GM21528 (cell line): ENCODE measurements around the gene SLITRK6.
"Not testable (repeated sequence)": the region's sequence is repeated elsewhere in the genome, so short reads cannot be mapped to it uniquely, and the experiment has no call there.

Experiments
- ATAC-seq: cut with Tn5 transposase; IDR thresholded peaks from one replicate; pipeline ENCODE4 v1.9.1; 2021; ENCODE audit warnings: mild to moderate bottlenecking, moderate library complexity; ENCODE audit not compliant: unreplicated experiment, low FRiP score

SLITRK6 gene, protein sequence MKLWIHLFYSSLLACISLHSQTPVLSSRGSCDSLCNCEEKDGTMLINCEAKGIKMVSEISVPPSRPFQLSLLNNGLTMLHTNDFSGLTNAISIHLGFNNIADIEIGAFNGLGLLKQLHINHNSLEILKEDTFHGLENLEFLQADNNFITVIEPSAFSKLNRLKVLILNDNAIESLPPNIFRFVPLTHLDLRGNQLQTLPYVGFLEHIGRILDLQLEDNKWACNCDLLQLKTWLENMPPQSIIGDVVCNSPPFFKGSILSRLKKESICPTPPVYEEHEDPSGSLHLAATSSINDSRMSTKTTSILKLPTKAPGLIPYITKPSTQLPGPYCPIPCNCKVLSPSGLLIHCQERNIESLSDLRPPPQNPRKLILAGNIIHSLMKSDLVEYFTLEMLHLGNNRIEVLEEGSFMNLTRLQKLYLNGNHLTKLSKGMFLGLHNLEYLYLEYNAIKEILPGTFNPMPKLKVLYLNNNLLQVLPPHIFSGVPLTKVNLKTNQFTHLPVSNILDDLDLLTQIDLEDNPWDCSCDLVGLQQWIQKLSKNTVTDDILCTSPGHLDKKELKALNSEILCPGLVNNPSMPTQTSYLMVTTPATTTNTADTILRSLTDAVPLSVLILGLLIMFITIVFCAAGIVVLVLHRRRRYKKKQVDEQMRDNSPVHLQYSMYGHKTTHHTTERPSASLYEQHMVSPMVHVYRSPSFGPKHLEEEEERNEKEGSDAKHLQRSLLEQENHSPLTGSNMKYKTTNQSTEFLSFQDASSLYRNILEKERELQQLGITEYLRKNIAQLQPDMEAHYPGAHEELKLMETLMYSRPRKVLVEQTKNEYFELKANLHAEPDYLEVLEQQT

DNA sequence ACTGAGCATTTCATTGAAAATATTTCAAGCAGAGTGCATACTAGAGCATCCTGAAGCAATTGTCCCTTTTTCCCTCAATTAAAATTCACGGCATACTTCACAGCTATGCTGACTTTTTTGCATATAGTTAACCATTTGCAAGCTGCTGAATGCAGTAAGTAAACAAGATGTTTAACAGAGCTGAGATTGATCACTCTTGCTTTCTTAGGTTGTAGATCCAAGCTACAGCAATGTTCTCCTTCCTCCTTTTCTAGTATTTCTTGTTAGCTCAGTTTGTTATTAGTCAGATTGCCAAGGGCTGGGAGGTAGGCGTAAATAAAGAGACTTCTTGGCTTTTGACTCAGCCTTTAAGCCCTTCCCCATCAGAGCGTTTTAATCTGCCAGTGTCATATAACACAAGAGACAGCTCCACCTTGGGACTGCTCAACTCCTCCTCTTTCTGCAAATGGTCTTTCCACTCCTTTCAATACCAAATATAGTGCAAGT lies at the start of gene SLITRK6:
TSS of gene SLITRK6 (minus strand) at position 323 of the 486 bp plus-strand sequence. CDS start 2,911 bp downstream, outside the sequence.
- no peak for ATAC-seq

DNA sequence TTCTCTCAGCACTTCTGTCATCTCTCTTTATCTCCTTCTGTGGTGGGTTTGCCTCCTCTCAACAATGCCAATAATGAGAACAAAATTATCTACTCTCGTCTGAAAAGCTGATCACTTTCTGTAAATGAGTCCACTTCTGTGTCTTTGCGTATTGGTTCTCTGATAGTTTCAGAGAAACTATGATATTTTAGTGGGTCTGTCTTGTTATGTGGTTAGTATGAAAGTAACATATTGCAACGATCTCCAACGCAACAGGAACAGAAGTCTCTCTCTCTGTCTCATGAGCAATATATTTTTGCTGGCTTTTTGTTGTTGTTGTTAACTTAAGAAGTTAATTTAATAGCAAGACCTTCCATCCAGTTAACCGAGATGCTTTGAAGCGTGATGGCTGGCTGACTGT lies 47.8 kb upstream of the SLITRK6 start:
- no peak for ATAC-seq

- no peak for ATAC-seq
These were observed 42.2 kb upstream of the SLITRK6 start for GRCh38 chr13:85841427-85841826.

DNA sequence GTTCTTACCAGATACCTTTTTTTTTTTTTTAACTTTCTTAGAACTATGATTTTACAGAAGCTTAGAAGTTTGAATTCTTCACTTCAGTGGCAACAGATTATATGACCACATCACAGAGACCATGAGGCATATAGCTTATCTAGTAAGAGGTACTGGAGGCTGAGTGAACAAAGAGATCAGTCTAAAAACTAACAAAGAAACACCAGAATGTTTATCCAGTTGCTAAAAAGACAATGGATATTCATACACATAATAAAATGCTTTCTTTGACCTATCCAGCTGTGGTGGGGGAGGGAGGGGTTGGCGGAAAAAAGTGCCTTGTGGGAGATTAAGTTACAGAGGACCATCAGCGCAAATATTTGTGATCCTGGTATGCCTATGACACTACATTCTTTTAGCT lies 34.7 kb upstream of the SLITRK6 start:
- ATAC-seq = no peak

DNA sequence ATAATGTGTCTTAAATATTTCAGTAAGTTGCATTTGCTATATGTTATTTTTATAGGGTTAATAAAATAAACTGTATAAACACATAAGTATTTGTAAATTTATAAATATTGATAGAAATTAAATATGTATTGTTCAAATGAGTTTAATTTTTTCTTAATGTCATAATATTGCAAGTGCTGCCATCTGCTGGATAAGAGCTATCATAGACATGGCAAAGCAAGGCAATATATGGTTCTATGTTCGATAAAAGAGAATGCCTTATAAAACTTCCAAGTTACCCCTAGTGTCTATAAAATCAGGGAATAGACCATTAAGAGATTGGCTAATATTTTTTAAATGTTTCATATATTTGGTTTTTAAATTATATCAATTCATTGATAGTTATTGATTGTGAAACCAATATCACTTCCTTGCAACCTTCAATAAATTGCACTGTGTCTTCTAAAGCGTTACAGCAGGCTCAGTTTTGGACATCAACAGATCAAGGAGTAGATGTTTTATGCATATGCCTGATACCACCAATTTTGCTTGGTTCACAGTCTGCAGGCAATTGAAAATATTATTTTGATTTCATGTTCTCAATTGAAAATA lies 29.0 kb upstream of the SLITRK6 start:
- no peak for ATAC-seq

GRCh38 chr13:85825454-85825853 lies 26.2 kb upstream of the SLITRK6 start:
- no peak for ATAC-seq

GRCh38 chr13:85823832-85824231 lies 24.6 kb upstream of the SLITRK6 start:
- ATAC-seq = no peak

DNA sequence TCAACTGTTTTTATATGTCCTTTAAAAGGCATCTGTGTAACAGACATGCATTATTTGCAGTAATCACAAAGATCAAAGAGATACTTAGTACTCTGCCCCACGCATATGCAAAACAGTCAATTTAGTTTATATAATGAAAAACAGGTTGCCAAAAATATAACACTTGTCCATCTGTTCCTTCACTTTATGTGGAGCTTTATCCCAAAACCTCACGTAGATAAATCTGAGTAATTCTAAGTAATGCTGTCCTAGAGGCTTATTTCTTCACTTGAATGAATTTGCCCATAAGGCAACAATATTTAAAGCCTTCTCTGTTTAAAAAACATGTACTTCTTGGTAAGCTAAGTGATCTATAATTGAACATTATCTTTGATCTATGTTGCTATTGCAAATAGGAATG lies 20.3 kb upstream of the SLITRK6 start:
- ATAC-seq = no peak

DNA sequence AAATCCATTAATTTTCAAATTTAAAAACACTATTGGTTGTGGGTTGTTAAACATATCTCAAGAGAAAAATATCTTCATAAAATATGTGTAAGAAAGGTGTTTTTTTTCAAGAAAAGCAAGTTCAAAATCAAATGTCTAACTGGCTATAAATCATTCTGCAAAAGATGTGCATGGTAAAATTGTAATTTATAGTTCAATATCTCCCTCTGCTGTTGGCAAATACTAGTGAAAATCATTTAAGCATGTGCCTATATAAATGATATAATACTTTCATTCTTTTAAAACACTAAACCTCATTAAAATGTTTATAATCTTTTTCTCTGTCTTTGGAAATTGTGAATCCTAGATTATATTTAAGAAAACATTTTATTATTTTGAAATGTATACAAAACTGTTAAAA lies 17.2 kb upstream of the SLITRK6 start:
- no peak for ATAC-seq

- no peak for ATAC-seq
These were observed 13.1 kb upstream of the SLITRK6 start for GRCh38 chr13:85812282-85812681.

GRCh38 chr13:85808811-85809210 lies 9.6 kb upstream of the SLITRK6 start:
- ATAC-seq = no peak

- no peak for ATAC-seq
These were observed 7.4 kb upstream of the SLITRK6 start for GRCh38 chr13:85806553-85807175.

DNA sequence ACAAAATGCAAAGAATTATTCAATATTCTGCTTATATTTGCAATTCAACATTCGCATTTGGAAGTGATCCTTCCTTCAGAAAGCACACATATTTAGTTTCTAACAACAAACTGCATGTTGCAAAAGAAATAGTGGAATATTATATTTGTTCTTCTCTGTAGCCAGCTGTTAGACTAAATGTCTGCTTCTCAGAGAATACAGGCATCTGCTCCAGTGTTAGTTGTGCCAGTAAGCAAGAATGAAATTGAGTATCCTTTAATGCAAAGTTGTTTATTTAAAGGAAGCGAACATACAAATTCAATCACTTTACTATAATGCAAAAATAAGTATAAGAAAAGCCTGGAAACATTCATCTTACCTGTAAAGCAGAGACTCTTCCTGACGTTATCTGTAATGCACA lies 663 bp downstream of the SLITRK6 start:
- ATAC-seq = no peak

- ATAC-seq = no peak
These were observed 1.9 kb downstream of the SLITRK6 start for GRCh38 chr13:85797311-85797710.

DNA sequence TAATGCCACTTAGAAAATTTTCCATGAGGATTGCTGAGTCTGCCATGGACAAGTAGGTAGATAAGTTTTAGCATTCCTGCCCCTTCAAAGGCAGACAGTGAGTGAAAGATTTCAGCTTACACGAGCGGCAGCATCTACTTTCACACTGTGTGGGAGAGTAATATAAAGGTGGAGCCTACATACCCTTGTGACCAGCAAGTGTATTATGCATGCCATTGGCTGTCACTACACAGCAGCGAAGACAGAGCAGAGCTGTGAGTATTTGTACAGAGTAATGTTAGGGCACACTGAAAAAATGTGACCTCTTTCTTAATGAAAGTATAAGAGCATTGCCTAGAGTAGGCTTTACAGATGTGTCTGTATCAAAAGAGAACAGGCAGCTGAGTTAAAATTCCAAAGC lies 14.0 kb downstream of the SLITRK6 start:
- ATAC-seq = no peak

DNA sequence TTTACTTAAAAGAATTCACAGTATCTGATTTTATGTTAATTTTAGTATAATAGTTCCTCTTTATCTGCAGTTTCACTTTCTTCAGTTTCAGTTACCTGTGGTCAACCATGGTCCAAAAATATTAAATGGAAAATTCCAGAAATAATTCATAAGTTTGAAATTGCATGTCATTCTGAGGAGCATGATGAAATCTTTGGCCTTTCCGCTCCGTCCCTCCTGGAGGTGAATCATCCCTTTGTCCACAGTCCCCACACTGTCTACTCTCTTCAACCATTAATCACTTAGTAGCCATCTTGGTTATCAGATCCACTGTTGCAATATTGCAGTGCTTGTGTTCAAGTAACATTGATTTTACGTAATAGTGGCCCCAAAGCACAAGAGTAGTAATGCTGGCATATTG lies 26.9 kb downstream of the SLITRK6 start:
- no peak for ATAC-seq

GRCh38 chr13:85771856-85772255 lies 27.4 kb downstream of the SLITRK6 start:
- ATAC-seq = no peak

- ATAC-seq = no peak
These were observed 30.3 kb downstream of the SLITRK6 start for GRCh38 chr13:85768946-85769345.

- ATAC-seq = no peak
These were observed 44.1 kb downstream of the SLITRK6 start for GRCh38 chr13:85755123-85755522.

DNA sequence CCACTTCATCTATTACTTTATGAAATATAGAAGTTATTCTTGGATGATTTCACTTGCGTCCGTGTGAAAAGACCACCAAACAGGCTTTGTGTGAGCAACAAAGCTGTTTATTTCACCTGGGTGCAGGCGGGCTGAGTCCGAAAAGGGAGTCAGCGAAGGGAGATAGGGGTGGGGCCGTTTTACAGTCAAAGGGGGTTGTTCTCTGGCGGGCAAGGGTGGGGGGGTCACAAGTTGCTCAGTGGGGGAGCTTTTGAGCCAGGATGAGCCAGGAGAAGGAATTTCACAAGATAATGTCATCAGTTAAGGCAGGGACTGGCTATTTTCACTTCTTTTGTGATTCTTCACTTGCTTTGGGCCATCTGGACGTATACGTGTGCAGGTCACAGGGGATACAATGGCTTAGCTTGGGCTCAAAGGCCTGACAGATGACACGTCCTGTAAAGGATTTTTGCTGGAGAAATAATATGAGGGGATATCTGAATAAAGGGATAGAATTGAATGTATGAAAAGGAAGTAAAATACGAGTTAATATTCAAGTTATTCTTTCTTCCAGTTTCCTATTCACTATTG lies 55.9 kb downstream of the SLITRK6 start:
- not testable (repeated sequence) for ATAC-seq
